Stimulated activated CD4-positive, alpha-beta T cell treated with anti-CD3 and anti-CD28 coated beads, Interleukin-1b, Interleukin-23, amount 100 ng/mL, for 1 hour (primary cell): ENCODE results near the gene BBOX1.
"Not testable (repeated sequence)": the region's sequence is repeated elsewhere in the genome, so short reads cannot be mapped to it uniquely, and the experiment has no call there.

Experiments
- DNase-seq, 2 donors: peaks; one replicate each; pipeline ENCODE4 v3.0.0-alpha.2; 2020; ENCODE audit warnings: low read depth in 2 of 2

The BBOX1 gene

GRCh38 chr11:27124514-27125264 lies 84.1 kb downstream of the BBOX1 start:
- DNase-seq: no peak

GRCh38 chr11:27129686-27130085 lies 89.1 kb downstream of the BBOX1 start:
- no peak for DNase-seq

- no peak for DNase-seq
Observed at GRCh38 chr11:27130806-27131205, 90.2 kb downstream of the BBOX1 start.

GRCh38 chr11:27135924-27136329 lies 95.3 kb downstream of the BBOX1 start:
- not testable (repeated sequence) for DNase-seq

- no peak for DNase-seq
Observed at GRCh38 chr11:27138716-27139115, 98.1 kb downstream of the BBOX1 start.

GRCh38 chr11:27139742-27140367 lies 99.2 kb downstream of the BBOX1 start:
- no peak for DNase-seq

- no peak for DNase-seq
Observed at GRCh38 chr11:27141576-27141975, 101.0 kb downstream of the BBOX1 start.

GRCh38 chr11:27147916-27148315 lies 107.3 kb downstream of the BBOX1 start:
- no peak for DNase-seq

GRCh38 chr11:27148506-27148905 lies 107.9 kb downstream of the BBOX1 start:
- DNase-seq: no peak

- no peak for DNase-seq
Observed at GRCh38 chr11:27150098-27150497, 109.5 kb downstream of the BBOX1 start.

- DNase-seq: no peak
Observed at GRCh38 chr11:27153136-27153535, 112.5 kb downstream of the BBOX1 start.

GRCh38 chr11:27158456-27159334 lies 118.1 kb downstream of the BBOX1 start:
- DNase-seq: no peak

GRCh38 chr11:27159335-27159679 lies 118.7 kb downstream of the BBOX1 start:
- no peak for DNase-seq

- DNase-seq: no peak
Observed at GRCh38 chr11:27161071-27161470, 120.5 kb downstream of the BBOX1 start.

- no peak for DNase-seq
Observed at GRCh38 chr11:27162237-27162636, 121.6 kb downstream of the BBOX1 start.

- no peak for DNase-seq
Observed at GRCh38 chr11:27166130-27166529, 125.5 kb downstream of the BBOX1 start.

- DNase-seq: no peak
Observed at GRCh38 chr11:27171376-27171958, 130.9 kb downstream of the BBOX1 start.

GRCh38 chr11:27173545-27173944 lies 132.9 kb downstream of the BBOX1 start:
- DNase-seq: no peak

GRCh38 chr11:27174021-27174420 lies 133.4 kb downstream of the BBOX1 start:
- no peak for DNase-seq

- no peak for DNase-seq
Observed at GRCh38 chr11:27174672-27175210, 134.1 kb downstream of the BBOX1 start.

GRCh38 chr11:27175562-27175961 lies 134.9 kb downstream of the BBOX1 start:
- DNase-seq: not testable (repeated sequence)
